ENCODE results near the gene COX7A2.
A peak's percentile ranks its signal among the peaks of the same experiment; 100 is the strongest.

The COX7A2 gene

GRCh38 chr6:75272145-75272840 lies 28.7 kb upstream of the COX7A2 start:
- TF ChIP-seq CTCF (IDR thresholded peaks at IDR 0.05; ENCODE audit: control insufficient read depth, extremely low read depth, insufficient read depth), result no peak
- no peak for DNase-seq (ENCODE audit: low read depth)
- H3K4me3 ChIP-seq (ENCODE audit: low read depth, low read length), result no peak overlapping the region

- no peak for TF ChIP-seq CTCF (IDR thresholded peaks at IDR 0.05; ENCODE audit: control insufficient read depth, extremely low read depth, insufficient read depth)
- no peak overlapping the region for H3K4me3 ChIP-seq (ENCODE audit: low read depth, low read length)
- no peak for DNase-seq (ENCODE audit: low read depth)
These were observed 25.4 kb upstream of the COX7A2 start for GRCh38 chr6:75268988-75269354.

GRCh38 chr6:75268121-75268987 lies 24.8 kb upstream of the COX7A2 start:
- TF ChIP-seq CTCF (IDR thresholded peaks at IDR 0.05; ENCODE audit: control insufficient read depth, extremely low read depth, insufficient read depth), result no peak
- H3K4me3 ChIP-seq (ENCODE audit: low read depth, low read length), result no peak overlapping the region
- DNase-seq (ENCODE audit: low read depth), result no peak

GRCh38 chr6:75267461-75267860 lies 23.9 kb upstream of the COX7A2 start:
- TF ChIP-seq CTCF (IDR thresholded peaks at IDR 0.05; ENCODE audit: control insufficient read depth, extremely low read depth, insufficient read depth), result no peak

GRCh38 chr6:75266716-75267291 lies 23.2 kb upstream of the COX7A2 start:
- no peak for DNase-seq (ENCODE audit: low read depth)
- peak; percentile 58 for TF ChIP-seq CTCF (IDR thresholded peaks at IDR 0.05; ENCODE audit: control insufficient read depth, extremely low read depth, insufficient read depth)
- H3K4me3 ChIP-seq (ENCODE audit: low read depth, low read length), result no peak overlapping the region

More at GRCh38 chr6:75267461-75267860, 23.9 kb upstream of the COX7A2 start:
- no peak overlapping the region for H3K4me3 ChIP-seq (ENCODE audit: low read depth, low read length)
- no peak for DNase-seq (ENCODE audit: low read depth)

- no peak for DNase-seq (ENCODE audit: low read depth)
- no peak overlapping the region for H3K4me3 ChIP-seq (ENCODE audit: low read depth, low read length)
- TF ChIP-seq CTCF (IDR thresholded peaks at IDR 0.05; ENCODE audit: control insufficient read depth, extremely low read depth, insufficient read depth), result no peak
These were observed 19.8 kb upstream of the COX7A2 start for GRCh38 chr6:75263401-75263750.

Measured in LNCaP clone FGC (cell line).